Measurements from ENCODE around the gene ZNF599. TPM values are rescaled to one million over a fixed set of nuclear protein-coding genes. Genes with fewer than 3 reads are reported as not detected.
"Not testable (repeated sequence)": the region's sequence is repeated elsewhere in the genome, so short reads cannot be mapped to it uniquely, and the experiment has no call there.

Gene ZNF599
- 7.3 TPM for total RNA-seq

DNA sequence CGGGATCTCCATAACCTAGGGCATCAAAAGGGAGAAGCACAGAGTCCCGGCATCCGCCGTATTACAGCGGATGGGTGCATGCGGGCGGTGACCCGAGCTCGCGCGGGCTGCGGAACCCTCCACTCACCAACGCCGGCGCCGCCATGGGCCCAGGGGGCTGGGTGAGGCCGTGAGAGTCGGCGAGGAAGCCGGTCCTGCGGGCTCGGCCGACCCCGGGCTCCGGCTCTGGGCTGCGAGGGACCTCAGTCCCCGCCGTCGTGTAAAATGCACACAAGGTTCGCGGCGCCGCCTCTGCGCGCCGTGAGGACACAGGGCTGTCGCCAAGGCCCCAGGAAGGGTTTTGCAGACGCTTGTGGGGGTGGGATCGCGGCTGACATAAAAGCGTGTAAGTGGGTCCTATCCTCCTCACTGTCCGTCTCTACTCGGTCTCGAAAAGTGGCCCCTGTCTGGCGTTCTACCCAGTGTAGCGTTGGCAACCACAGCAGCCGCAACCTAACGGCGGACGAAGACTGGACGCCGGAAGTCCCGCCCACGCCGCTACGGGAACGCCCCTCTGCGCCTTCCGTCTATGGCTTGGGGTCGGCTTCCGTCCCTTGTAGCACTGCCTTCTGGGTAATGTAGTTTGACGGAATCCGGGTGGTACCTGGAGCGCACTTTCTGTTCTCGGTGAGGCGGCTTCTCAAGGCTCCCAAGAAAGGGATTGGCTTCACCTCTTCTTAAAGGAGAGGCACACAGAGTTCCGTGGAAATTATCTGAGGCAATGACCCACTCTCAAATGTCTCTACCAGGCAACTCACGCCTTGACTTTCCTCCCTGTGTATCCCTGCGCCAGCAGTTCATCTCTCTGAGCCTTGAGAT, at the start of gene ZNF599:
Gene ZNF599, minus strand, starts transcription at position 519 of the 858 bp plus-strand sequence. Its CDS starts 374 bp downstream, at position 145.
- DNase-seq (ENCODE audit: low spot score) = peak; percentile 92

DNA sequence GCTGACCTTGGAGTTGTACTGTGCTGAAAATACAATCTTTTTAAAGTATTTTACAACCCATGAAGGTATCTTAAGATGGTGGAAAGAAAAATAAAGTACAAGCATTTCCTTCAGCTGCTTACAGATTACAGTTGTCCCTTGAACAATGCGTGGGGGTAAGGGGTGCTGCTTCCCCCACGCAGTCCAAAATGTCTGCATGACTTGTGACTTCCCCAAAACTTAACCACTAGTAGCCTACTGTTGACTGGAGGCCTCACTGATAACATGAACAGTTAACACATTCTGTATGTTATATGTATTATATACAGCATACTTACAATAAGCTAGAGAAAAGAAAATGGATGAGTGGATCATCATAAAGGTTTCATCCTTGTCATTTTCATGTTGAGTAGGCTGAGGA, 45.3 kb upstream of the ZNF599 start:
- DNase-seq (ENCODE audit: low spot score) = no peak

DNA sequence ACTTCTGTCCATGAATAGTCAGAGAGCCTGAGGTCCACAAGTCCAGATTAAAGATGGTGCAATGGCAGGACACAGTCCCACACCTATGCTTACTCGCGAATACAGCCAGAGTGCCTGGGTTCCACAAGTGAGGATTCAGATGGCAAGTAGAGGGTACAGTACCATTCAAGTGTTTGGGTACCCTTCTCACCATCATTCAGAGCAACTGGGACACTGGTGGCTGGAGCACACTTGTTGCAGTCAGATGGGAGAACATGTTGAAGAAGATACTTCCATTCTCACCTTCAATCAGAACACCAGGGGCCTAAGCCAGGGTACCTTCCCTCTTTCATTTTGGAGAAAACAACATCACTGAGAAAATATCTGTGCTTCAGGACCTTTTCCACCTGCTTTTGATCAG, 43.7 kb upstream of the ZNF599 start:
- DNase-seq (ENCODE audit: low spot score) = no peak

DNA sequence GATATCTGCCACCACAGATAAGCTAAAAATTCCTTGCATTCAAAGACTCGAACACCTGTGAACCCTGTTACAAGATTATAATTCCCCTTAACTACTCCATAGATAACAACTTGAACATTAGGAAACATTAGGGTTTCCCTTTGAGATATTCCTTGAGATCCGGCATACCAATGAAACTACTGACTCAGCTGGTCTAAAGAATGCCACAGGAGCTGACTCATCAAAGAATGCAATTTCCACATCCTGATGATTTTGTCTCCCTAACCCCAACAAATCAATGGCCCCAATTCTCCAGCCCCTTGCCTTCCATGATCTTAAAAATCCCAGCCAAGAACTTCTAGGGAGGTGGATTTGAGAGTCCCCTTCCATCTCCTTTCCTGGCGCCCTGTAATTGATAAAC, 35.6 kb upstream of the ZNF599 start:
- DNase-seq (ENCODE audit: low spot score) = no peak

DNA sequence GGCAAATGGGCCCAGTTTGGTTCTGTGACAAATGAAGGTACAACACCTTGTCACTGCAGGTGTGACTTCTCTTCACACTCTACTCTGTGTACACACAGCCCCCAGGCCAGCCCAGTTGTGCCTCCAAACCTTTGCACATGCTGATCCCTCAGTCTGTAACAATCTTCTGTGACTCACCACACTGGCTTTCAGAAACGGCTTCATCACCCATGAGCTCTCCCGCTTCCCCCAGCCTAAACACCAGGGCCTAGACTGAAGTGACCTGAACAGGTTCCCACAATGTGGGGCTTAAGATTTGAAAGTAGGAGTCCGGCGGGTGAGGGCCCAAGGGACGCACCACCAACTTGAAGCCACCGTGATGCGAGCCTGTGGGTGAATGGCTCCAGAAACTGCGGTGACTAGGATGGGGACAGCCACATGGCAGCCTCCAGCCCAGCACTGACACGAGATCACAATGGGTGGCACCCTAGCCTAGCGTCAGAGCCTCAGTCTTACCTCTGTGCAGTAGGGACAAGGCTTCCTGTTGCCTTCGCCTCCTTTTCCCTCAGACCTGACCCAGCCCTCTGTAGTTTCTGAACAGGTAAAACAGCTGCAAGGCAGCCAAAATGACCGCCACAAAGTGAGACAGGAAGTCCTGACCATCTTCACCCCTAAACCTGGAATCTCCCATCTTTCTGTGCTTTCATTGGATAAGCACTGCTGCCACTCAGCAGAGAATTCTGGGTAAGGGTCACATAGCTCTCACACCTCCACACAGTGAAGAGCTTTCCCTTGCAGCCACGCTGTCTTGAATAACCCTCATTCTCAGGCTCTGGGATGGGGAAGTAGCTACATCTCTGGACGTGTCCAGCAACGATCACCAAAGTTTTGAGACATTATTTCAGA, 34.2 kb upstream of the ZNF599 start:
- DNase-seq (ENCODE audit: low spot score) = no peak

DNA sequence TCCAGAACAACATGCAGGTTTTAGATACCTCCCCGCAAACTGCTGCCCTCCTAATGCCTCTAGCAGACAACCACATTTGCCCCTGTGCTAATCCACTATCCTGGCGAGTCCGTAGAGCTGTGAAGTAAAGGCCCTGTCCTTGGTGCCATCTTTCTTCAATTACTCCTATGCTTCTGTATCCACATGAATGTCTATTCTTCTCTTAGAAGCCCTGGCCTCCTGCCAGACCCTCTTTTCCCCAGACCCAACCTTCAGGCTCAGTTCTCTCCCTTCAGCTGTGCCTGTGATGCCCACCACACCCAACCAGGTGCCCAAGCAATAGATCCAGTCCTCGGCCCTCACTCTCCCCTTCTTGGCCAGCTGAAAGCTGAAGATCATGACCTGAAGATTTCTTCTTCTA, 31.1 kb upstream of the ZNF599 start:
- no peak for DNase-seq (ENCODE audit: low spot score)

DNA sequence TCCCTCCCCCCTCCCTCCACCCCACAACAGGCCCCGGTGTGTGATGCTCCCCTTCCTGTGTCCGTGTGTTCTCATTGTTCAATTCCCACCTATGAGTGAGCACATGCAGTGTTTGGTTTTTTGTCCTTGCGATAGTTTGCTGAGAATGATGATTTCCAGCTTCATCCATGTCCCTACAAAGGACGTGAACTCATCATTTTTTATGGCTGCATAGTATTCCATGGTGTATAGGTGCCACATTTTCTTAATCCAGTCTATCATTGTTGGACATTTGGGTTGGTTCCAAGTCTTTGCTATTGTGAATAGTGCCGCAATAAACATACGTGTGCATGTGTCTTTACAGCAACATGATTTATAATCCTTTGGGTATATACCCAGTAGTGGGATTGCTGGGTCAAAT, 23.9 kb upstream of the ZNF599 start:
- not testable (repeated sequence) for DNase-seq (ENCODE audit: low spot score)

DNA sequence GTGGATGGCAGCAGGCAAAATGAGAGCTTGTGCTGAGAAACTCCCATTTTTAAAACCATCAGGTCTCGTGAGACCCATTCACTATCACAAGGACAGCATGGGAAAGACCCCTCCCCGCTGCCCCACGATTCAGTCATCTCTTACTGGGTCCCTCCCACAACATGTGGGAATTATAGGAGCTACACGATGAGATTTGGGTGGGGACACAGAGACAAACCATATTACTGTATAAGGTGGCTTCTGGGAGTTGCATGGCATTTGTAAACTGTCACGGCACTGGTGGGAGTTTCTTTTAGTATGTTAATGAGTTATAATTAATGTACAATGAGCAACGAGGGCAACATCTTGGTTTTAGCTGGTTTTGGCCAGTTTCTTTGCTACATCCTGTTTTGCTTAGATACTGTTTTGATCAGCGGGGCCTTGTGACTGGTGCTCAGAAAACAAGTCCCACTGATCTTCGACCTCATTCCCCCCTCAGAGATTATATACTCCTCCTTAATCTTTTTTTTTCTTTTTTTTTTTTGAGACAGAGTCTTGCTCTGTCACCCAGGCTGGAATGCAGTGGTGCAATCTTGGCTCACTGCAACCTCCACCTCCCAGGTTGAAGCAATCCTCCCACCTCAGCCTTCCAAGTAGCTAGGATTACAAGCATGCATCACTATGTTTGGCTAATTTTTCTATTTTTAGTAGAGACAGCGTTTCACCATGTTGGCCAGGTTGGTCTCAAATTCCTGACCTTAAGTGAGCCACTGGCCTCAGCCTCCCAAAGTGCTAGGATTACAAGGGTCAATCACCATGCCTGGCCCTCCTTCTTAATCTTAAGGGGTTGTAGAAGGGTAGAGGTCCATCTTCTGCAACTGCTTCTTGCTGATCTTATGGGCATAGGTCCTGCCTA, 21.3 kb upstream of the ZNF599 start:
- DNase-seq (ENCODE audit: low spot score) = no peak

DNA sequence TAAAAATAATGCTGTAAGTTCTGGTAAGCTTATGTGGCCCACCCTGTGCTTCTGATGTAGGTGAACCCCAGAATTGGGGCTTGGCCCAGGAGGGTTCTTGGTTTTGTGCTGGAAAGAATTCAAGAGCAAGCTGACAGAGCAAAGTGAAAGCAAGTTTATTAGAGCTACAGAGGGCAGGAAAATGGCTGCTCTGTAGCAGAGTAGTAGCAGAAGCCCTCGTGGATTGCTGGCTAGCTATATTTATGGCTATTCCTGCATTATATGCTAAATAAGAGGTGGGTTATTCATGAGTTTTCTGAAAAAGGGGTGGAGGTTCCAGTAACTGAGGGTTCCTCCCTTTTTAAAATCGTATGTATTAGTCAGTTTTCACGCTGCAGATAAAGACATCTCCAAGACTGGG, 20.6 kb upstream of the ZNF599 start:
- DNase-seq (ENCODE audit: low spot score) = peak; percentile 14

DNA sequence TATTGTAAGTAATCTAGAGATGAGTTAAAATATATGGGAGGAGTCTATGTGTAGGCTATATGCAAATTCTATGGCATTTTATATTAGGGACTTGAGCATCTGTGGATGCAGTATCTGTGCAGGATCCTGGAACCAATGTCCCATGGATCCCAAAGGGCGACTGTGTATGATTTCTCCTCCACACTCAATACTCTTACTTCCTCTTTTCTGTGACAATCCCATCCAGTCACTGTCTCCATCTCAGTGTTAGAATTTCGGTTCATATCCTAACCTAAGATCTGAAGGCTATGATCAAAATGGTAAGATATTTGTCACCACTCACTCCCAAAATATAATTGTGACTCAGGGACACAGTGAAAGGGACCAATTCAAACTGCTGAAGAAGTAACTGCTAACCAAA, 15.1 kb upstream of the ZNF599 start:
- DNase-seq (ENCODE audit: low spot score) = no peak

DNA sequence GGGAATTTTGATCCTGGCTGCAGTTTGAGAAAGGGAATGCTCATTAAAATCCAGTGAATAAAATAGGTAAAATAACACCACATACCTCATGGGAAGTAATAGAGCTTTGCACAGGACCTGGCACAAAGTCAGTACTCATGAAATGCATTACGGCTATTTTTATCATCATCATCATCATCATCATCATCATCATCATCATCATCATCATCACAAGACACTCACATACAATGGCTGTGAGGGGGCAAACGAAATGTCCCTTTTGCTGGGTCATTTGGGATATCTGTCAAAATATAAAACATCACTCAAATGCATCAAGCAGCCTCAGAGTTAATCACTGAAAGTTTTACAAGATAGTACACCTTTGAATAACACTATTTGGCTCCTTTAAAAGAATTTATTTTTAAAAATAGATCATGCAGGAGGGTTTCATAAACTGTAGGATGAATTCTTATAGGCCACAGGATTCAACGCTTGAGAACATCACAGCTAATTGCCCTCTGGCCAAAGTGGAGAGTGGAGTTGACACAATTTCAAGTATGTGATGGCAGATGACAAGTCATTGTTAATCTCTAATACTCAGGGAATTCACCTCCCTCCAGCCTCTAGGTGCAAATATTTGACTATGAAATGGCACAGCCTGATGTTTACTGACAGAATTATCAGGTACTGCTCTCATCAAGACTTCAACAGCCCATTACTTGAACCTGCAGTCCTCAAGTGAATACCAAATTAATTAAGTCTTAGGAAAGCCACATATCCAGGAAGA, 14.2 kb upstream of the ZNF599 start:
- no peak for DNase-seq (ENCODE audit: low spot score)

DNA sequence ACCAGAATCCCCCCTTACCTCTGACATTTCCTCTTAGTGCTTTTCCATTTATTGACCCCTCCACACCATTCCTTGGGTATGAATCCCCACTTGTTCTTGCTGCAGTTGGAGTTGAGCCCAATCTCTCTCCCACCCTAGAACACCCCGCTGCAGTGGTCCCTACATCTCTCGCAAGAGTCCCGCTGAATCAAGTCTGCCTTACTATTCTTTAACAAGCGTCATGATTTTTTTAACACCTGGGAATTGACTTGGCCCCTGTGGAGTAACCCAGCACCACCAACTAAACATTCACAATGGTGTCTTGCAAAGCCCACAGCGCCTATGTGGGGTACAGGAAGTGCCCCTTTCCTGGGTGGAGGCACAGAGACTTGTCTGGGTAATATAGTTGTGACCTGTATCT, 13.2 kb upstream of the ZNF599 start:
- DNase-seq (ENCODE audit: low spot score) = no peak

DNA sequence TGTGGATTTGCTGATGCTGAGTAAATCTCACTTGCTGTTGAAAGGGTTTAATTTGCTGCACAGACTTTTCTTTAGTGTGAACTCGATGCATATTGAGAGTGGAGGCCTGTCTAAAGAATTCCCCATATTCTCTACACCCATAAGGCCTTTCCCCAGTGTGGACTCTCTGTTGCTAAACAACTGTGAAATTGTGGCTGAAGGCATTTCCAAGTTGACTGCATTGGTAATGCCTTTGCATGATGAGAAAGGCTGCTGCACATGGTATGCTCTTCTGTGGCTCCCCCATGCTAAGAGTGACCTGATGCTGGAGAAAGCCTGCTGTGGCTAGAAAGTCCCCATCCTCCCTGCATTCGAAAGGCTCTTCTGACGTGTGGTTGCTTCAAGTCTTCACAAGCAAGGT, 6.6 kb upstream of the ZNF599 start:
- DNase-seq (ENCODE audit: low spot score) = no peak

DNA sequence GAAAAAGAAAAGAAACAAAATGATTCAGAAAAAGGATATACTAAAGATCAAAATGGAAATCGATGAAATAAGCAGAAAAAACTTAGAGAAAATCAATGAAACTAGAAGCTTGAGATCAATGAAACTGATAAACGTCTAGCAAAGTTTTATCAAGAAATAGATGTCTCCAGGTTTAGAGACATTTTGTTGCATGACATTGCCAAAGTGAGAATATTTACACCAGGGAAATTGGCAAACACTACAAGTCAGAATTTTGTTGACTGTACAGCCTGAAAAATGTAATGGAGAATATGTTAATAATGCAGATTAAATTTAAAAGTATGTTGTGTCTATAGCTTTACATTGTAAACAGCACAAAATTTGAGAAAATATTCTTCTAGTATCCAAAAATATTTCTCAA, 5.3 kb upstream of the ZNF599 start:
- no peak for DNase-seq (ENCODE audit: low spot score)

DNA sequence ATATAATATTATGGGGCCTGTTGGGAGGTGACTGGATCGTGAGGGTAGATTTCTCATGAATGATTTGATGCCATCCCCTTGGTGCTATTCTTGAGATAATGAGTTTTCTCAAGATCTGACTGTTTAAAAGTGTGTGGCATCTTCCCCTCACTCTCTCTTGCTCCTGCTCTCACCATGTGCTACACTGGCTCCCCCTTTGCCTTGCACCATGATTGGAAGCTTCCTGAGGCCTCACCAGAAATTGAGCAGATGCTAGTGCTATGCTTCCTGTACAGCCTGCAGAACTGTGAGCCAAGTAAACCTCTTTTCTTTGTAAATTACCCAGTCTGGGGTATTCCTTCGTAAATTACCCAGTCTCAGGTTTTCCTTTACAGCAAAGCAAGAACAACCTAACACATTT, 1.8 kb upstream of the ZNF599 start:
- no peak for DNase-seq (ENCODE audit: low spot score)

DNA sequence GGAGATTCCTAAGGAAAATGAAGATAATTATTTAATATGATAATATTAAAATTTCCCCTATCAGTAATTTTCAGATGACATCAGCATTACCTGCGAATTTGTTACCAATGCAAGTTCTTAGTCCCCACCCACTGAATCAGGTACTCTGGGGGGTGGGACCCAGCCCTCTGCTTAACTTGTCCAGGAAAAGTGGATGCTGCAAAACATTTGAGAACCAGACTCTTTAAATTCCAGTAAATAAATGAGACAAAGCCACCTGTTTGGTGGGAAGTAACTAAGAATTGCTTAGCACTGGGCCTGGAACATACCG, 495 bp upstream of the ZNF599 start:
- no peak for DNase-seq (ENCODE audit: low spot score)

DNA sequence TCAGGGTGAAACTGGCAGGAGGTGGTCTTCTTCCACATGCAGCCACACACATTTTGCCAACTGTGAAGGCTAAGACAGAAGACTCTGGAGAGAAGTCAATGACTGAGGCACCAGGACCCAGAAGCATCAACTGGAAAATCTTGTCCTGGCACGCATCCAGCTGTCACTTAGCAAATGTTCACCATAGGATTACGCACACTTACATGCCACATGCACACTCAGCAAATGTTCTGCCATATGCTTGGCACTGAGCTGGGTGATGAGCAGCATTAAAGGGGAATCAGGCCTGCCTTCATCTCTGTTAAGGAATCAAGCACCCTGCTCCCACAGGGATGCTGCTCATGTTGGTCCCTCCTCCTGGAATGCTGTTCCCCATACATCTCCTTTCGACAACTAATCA, 5.1 kb downstream of the ZNF599 start:
- DNase-seq (ENCODE audit: low spot score) = no peak

DNA sequence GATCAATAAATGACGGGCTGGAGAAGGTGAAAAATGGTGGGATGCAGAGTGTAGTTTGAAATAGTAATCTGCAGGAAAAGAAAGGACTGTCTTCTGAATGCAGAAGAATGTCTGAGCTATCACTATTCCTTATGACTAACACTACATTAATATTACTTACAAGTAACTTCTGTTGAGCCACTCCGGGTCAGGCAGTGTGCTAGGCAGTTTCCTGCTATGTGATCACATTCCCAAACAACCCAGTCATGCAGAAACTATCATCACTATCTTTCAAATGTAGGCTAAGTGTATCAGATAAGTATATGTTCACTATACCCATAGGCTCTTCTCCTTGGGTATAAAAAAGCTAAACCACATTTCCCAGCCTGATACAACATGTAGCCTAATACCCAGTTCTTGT, 6.6 kb downstream of the ZNF599 start:
- DNase-seq (ENCODE audit: low spot score) = no peak

DNA sequence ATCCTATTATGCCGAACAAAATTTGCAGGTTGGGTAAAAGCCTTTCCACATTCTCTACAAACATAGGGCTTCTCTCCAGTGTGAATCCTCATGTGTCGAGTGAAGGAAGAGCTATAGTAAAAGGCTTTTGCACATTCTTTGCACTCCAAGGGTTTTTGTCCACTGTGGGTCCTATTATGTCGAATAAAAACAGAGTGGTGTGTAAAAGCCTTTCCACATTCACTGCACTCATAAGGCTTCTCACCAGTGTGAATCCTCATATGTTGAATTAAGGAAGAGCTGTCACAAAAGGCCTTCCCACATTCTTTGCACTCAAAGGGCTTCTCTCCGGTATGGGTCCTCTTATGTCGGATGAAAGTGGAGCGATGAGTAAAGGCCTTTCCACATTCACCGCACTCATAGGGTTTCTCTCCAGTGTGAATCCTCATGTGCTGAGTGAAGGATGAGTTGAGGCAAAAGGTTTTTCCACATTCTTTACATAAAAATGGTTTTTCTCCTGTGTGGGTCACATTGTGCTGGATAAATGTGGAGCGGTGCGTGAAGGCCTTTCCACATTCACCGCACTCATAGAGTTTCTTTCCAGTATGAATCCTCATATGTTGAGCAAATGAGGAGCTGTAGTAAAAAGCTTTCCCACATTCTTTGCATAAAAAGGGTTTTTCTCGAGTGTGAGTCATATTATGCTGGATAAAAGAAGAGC, 13.6 kb downstream of the ZNF599 start:
- DNase-seq (ENCODE audit: low spot score) = no peak

DNA sequence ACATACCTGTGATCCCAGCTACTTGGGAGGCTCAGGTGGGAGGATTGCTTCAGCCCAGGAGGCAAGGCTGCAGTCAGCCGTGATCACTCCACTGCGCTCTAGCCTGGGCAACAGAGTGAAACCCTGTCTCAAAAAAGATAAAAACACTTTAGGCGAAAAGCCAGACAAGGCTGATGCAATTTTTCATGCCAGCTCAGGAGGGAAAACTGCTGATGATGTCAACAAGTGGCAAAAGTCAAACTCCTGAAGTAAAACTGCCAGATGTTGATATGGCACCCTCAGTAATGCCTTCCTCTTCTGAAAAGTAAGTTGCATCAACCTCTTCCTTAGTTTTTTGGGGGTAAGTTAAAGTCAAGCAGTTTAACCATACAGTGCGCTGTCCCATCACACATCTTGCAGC, 15.6 kb downstream of the ZNF599 start:
- no peak for DNase-seq (ENCODE audit: low spot score)

All from ureter (tissue), 1 donor.